Esophagus mucosa (tissue), 1 donor: ENCODE measurements around the gene KLF17. TPM values are rescaled to one million over a fixed set of nuclear protein-coding genes. Genes with fewer than 3 reads are reported as not detected.
"Not testable (repeated sequence)": the region's sequence is repeated elsewhere in the genome, so short reads cannot be mapped to it uniquely, and the experiment has no call there.

ENCODE experiments used
- ATAC-seq: fragments of 200-7000 bp; cut with Tn5 transposase; one replicate; pipeline ENCODE4 v1.9.1; 2020
- total RNA-seq: library from RNA; stranded (reverse); gene quantifications from one replicate; pipeline ENCODE4 v1.2.4, GENCODE V29; 2023
- donor health status: DM: yes; HTN: yes; CAD: no.

Gene KLF17
- total RNA-seq, 1 donor from 2014 or later = not detected

- ATAC-seq = no peak
Measured at GRCh38 chr1:44110916-44111315, 7.7 kb upstream of the KLF17 start.

- ATAC-seq = no peak
Measured at GRCh38 chr1:44111861-44112260, 6.8 kb upstream of the KLF17 start.

GRCh38 chr1:44112486-44112885 lies 6.1 kb upstream of the KLF17 start:
- ATAC-seq = no peak

- no peak for ATAC-seq
Measured at GRCh38 chr1:44113095-44113609, 5.5 kb upstream of the KLF17 start.

- no peak for ATAC-seq
Measured at GRCh38 chr1:44114098-44114497, 4.5 kb upstream of the KLF17 start.

- not testable (repeated sequence) for ATAC-seq
Measured at GRCh38 chr1:44117272-44117671, 1.3 kb upstream of the KLF17 start.

GRCh38 chr1:44119525-44119924 lies 904 bp downstream of the KLF17 start:
- ATAC-seq = no peak

- ATAC-seq = no peak
Measured at GRCh38 chr1:44120398-44120949, 1.9 kb downstream of the KLF17 start.

GRCh38 chr1:44129616-44130500 lies 11.2 kb downstream of the KLF17 start:
- ATAC-seq = no peak

- no peak for ATAC-seq
Measured at GRCh38 chr1:44131411-44131810, 12.8 kb downstream of the KLF17 start.

- ATAC-seq = no peak
Measured at GRCh38 chr1:44134071-44134920, 15.7 kb downstream of the KLF17 start.

GRCh38 chr1:44135886-44136285 lies 17.3 kb downstream of the KLF17 start:
- no peak for ATAC-seq

GRCh38 chr1:44138239-44138638 lies 19.6 kb downstream of the KLF17 start:
- ATAC-seq = no peak

GRCh38 chr1:44139565-44139964 lies 20.9 kb downstream of the KLF17 start:
- not testable (repeated sequence) for ATAC-seq

- ATAC-seq = no peak
Measured at GRCh38 chr1:44141531-44141930, 22.9 kb downstream of the KLF17 start, which contains the start of gene KLF18. KLF18 (minus strand) TSS chr1:44141631; CDS start chr1:44141631, 0 bp downstream.

GRCh38 chr1:44144962-44145756 lies 26.5 kb downstream of the KLF17 start:
- no peak for ATAC-seq

- ATAC-seq = no peak
Measured at GRCh38 chr1:44146536-44147361, 28.1 kb downstream of the KLF17 start.

- ATAC-seq = no peak
Measured at GRCh38 chr1:44147582-44147981, 29.0 kb downstream of the KLF17 start.

- ATAC-seq = no peak
Measured at GRCh38 chr1:44151332-44151731, 32.7 kb downstream of the KLF17 start.

- no peak for ATAC-seq
Measured at GRCh38 chr1:44151808-44152207, 33.2 kb downstream of the KLF17 start.

- ATAC-seq = no peak
Measured at GRCh38 chr1:44152692-44153091, 34.1 kb downstream of the KLF17 start.
